ENCODE data around the gene NTF3.
A peak's percentile ranks its signal among the peaks of the same experiment; 100 is the strongest.

Gene NTF3

GRCh38 chr12:5439788-5440300 is 7.9 kb downstream of the NTF3 start:
- TF ChIP-seq CTCF (IDR thresholded peaks at IDR 0.05; ENCODE audit: low read depth, low read length) (no peak), EZH2phosphoT487 (IDR thresholded peaks at IDR 0.05; ENCODE audit: low read depth) (no peak)
- H3K79me2 ChIP-seq (ENCODE audit: low read length): no peaks in the 10 kb centered on the region
- H3K4me3 ChIP-seq (ENCODE audit: low read length): no peak overlapping the region
- no peak overlapping the region for H3K9ac ChIP-seq (ENCODE audit: low read length)
- no peak overlapping the region for H2AFZ ChIP-seq (ENCODE audit: low read depth, low read length)
- no peak overlapping the region for H3K4me2 ChIP-seq (ENCODE audit: low read length)
- H4K20me1 ChIP-seq (ENCODE audit: insufficient read depth, low read length): peaks cover 11% of the 10 kb centered on the region; the same call in 1 of the 2 replicates
- H3K36me3 ChIP-seq (replicated peaks; ENCODE audit: low read depth, low read length): no peaks in the 10 kb centered on the region
- H3K27ac ChIP-seq (ENCODE audit: low read length): no peak overlapping the region
- peaks cover 15% of the 10 kb centered on the region for H3K4me1 ChIP-seq (ENCODE audit: low read length)
- H3K9me3 ChIP-seq (ENCODE audit: insufficient read depth, low read length): no peaks in the 10 kb centered on the region
- H3K27me3 ChIP-seq (ENCODE audit: low read depth, low read length): peaks cover 65% of the 10 kb centered on the region

DNA sequence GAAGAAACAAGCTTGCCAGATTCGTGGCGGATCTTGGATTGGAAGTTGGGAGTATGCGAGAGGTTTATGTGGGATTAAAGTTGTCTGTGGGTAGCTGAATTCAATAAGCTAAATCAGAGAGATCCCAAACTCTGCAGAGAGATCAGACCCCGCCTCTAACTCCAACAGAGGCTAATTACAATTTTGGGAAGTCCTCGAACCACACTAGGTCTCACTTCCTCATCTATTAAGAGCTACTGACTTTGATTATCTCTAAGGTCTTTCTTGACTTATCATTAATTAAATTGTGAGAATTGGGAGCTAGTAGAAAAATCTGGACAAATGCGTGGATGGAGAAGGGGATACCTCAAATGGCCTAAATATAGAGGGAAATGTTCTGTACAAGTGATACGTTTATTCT is 9.1 kb downstream of the NTF3 start:
- Histone ChIP-seq H3K9me3 (ENCODE audit: insufficient read depth, low read length) (no peaks in the 10 kb centered on the region), H3K27me3 (ENCODE audit: low read depth, low read length) (peaks cover 65% of the 10 kb centered on the region), H3K79me2 (ENCODE audit: low read length) (no peaks in the 10 kb centered on the region), H2AFZ (ENCODE audit: low read depth, low read length) (no peak overlapping the region), H3K4me1 (ENCODE audit: low read length) (peaks cover 15% of the 10 kb centered on the region), H3K9ac (ENCODE audit: low read length) (no peak overlapping the region), H3K27ac (ENCODE audit: low read length) (no peak overlapping the region), H3K4me2 (ENCODE audit: low read length) (peak overlapping the region; percentile 30), H3K4me3 (ENCODE audit: low read length) (no peak overlapping the region), H4K20me1 (ENCODE audit: insufficient read depth, low read length) (peaks cover 11% of the 10 kb centered on the region; the same call in 1 of the 2 replicates), H3K36me3 (replicated peaks; ENCODE audit: low read depth, low read length) (no peaks in the 10 kb centered on the region)
- no peak for TF ChIP-seq EZH2phosphoT487 (IDR thresholded peaks at IDR 0.05; ENCODE audit: low read depth)
- TF ChIP-seq CTCF (IDR thresholded peaks at IDR 0.05; ENCODE audit: low read depth, low read length): no peak

DNA sequence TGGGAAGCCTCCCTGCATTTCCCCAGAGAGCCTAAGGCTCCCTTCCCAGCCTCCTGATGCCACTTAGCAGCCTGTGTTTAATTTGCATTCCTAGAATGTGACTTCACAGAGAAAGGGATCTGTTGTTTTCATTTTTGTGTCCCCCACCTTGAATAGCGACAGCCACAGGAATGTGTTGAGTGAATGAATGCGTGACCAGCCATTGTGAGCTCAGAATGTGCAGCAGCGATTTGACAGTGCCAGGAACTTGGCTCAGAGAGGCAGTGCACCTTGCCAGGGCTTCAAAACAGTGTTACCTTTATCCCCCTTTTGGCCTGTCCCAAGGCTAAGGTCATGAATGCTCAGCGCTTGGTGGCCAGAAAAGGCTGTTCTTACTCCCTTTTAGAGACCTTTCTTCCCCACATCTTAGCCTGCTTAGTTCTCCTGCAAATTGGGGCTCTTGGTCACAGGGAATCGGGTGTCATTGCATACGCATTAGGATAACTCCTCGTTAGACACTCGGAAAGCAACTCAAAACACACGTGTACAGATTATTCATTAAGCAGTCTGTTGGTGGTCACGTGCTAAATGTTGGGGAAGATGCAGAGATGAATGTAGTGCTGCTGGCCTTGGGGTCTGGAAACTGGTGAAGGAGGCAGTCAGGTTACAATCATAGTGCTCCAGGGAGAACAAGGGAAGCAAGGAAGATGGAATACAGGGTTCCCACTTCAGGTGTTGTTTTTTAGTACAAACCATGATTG is 9.8 kb downstream of the NTF3 start:
- H2AFZ ChIP-seq (ENCODE audit: low read depth, low read length): no peak overlapping the region
- TF ChIP-seq EZH2phosphoT487 (IDR thresholded peaks at IDR 0.05; ENCODE audit: low read depth): no peak
- TF ChIP-seq CTCF (IDR thresholded peaks at IDR 0.05; ENCODE audit: low read depth, low read length): no peak
- H3K36me3 ChIP-seq (replicated peaks; ENCODE audit: low read depth, low read length): no peaks in the 10 kb centered on the region
- peaks cover 11% of the 10 kb centered on the region; the same call in 1 of the 2 replicates for H4K20me1 ChIP-seq (ENCODE audit: insufficient read depth, low read length)
- H3K4me1 ChIP-seq (ENCODE audit: low read length): peaks cover 15% of the 10 kb centered on the region
- H3K9me3 ChIP-seq (ENCODE audit: insufficient read depth, low read length): no peaks in the 10 kb centered on the region
- peaks cover 67% of the 10 kb centered on the region for H3K27me3 ChIP-seq (ENCODE audit: low read depth, low read length)
- H3K27ac ChIP-seq (ENCODE audit: low read length): no peak overlapping the region
- no peak overlapping the region for H3K9ac ChIP-seq (ENCODE audit: low read length)
- H3K4me2 ChIP-seq (ENCODE audit: low read length): peak overlapping the region; percentile 30
- H3K4me3 ChIP-seq (ENCODE audit: low read length): no peak overlapping the region
- H3K79me2 ChIP-seq (ENCODE audit: low read length): no peaks in the 10 kb centered on the region

DNA sequence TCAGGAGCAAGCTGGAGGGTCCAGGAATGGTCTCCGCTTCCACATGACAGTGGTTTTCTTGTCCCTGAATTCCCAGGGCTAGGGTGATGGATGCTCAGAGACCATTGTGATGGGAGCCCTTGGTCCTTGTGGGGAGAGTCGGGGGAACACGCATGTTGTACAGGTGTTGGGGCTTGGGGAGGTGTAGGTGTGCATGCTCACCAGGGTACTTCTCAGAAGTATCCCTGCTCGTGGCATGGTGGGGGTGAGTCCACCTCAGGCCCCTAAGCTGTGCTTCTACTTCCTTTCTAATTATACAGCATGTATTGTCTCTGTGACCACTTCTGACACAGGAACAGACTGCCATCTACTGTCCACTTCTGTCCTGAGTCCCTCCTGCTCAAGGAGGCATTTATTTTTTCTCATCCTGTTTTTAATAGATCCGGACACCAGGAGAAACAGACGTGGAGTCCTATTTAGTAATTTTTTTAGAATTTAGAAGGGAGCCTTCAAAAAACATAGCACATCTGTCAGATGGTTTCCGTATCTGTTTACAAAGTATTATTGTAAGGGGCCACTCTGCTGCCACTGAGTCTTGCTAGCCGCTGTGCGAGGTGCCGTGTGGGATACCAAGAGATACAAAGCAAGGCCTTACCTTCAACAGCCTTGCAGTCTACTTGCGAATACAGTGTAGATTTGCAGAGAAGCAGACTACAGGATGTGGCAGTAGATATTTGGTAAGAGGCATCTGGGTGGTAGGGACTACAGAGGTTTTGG is 10.5 kb downstream of the NTF3 start:
- Histone ChIP-seq H3K36me3 (replicated peaks; ENCODE audit: low read depth, low read length) (no peaks in the 10 kb centered on the region), H3K27me3 (ENCODE audit: low read depth, low read length) (peaks cover 74% of the 10 kb centered on the region), H3K4me2 (ENCODE audit: low read length) (no peak overlapping the region), H4K20me1 (ENCODE audit: insufficient read depth, low read length) (peaks cover 11% of the 10 kb centered on the region; the same call in 1 of the 2 replicates), H2AFZ (ENCODE audit: low read depth, low read length) (no peak overlapping the region), H3K79me2 (ENCODE audit: low read length) (no peaks in the 10 kb centered on the region), H3K27ac (ENCODE audit: low read length) (no peak overlapping the region), H3K9ac (ENCODE audit: low read length) (no peak overlapping the region), H3K4me1 (ENCODE audit: low read length) (peaks cover 15% of the 10 kb centered on the region), H3K9me3 (ENCODE audit: insufficient read depth, low read length) (no peaks in the 10 kb centered on the region), H3K4me3 (ENCODE audit: low read length) (no peak overlapping the region)
- TF ChIP-seq EZH2phosphoT487 (IDR thresholded peaks at IDR 0.05; ENCODE audit: low read depth): no peak
- peak; percentile 55 for TF ChIP-seq CTCF (IDR thresholded peaks at IDR 0.05; ENCODE audit: low read depth, low read length)
